HG03520 (cell line): ENCODE data around the gene LDLRAD3.

Experiments
- ATAC-seq: cut with Tn5 transposase; IDR thresholded peaks from one replicate; pipeline ENCODE4 v1.9.1; 2021; ENCODE audit warnings: mild to moderate bottlenecking, moderate library complexity; ENCODE audit not compliant: unreplicated experiment

Gene LDLRAD3

DNA sequence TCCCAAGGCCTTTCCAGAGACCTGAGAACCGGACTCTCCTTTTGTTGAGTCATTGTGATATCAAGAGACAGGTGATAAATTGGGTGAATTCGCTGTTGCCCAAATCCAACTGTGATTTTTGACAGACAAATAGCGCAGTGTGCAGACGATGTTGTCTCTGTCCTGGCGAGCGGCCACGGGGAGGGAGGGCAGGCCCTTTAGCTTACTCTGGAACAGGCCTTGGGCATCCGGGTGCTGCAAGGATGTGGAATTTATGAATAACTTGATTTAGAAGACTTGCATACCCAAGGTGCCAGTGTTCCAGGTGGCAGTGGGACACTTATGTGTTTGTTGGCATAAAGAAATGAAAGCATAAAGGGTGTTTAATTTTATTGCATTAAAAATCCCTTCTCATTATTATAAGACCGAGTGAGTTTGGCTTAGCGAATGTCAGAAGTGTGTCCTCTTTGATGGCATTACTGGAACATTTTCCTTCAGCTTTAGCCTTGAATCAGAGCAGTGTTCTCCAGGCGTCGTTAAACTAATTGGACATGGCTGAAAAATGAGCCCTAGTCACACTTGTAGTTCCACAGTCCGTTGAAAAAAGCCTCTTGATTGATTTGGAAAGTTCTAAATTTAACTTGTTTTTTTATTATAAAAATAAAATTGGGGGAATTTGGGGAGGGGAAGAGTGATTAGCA, 9.4 kb downstream of the LDLRAD3 start:
- ATAC-seq = no peak

DNA sequence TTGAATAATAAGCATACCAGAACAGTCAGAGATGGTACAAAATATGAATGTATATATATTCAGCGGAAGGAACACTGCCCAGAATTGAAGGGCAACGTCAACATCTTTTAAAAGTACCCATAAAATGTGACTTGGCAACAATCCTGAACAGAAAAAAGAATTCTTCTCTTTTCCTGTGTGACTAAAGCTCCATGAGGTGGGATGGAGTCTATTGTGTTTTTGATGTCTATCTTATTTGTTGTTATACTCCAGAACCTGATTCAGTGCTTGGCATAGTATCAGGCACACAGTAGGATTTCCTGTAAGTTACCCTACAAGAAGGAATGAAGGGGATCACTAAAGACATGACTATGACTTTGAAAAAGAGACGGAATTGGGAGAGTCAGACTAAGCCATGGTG, 10.3 kb downstream of the LDLRAD3 start:
- no peak for ATAC-seq

DNA sequence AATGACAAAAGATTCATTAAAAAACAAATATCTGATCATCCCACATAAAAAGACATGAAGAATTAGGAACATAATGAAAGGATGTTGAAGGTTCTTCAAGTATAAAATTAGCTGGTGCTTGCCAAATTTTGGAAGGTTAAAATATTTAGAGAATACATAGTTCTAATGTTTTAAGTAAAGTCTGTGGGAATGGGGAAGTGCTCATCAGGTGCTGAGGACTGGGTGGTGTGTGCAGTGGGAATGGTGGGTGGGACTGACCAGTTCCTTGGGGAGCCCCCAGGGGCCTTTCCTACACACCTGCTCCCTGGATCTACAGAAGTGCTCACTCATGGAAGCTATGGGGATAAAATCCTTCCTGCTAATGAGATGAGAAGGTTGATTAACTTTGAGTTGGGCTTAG, 11.8 kb downstream of the LDLRAD3 start:
- no peak for ATAC-seq

DNA sequence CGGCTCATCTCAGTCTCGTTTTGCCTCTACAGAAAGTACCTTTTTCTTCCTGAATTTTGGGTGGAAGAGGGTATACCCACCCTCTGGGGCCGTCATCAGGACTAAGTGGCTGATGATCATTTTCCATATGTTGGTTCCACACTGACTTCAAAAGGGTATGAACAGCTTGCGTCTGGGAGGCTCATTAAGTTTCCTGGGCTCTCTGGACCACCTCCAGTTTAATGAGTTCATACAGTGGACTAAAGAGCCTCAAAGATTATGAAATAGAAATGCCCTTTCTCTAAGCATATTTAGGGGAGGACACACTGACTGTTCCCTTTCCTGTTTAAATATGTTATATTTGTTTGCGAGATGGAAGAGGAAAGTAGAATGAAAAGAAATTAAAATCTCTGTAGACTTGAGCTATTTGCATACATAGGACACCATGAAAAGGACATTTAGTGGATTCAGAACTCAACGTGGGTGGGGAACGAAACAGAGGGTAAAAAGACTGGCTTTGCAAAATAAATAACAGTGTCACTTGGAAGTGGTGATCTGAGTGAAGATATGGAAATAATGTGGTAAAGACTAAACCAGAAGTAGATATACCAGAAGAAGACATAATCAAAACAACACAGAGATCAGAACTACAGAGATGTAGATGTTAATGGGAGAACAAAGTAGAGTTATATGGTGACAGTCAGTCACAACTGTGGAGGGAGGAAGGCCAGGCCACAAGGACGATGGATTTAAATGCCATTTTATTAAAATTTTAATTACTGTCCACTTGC, 18.7 kb downstream of the LDLRAD3 start:
- no peak for ATAC-seq

DNA sequence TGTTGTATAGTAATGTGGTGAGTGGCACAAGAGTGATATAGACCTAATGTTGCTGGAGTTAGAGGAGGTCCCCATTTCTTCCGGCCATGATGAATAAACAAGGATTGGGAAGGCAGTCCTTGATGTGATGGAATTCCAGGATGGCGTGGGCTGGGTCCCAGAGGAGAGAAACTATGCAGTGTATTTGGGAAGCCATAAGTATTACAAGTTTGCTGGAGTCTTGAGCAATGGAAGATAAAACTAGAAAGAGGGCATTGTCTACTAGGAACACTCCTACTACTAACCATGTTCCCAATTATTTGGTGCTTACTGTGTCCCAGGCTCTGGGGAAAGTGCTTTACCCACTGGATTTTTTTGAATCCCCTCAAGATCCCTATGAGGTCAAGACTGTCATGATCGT, 20.0 kb downstream of the LDLRAD3 start:
- ATAC-seq = no peak

DNA sequence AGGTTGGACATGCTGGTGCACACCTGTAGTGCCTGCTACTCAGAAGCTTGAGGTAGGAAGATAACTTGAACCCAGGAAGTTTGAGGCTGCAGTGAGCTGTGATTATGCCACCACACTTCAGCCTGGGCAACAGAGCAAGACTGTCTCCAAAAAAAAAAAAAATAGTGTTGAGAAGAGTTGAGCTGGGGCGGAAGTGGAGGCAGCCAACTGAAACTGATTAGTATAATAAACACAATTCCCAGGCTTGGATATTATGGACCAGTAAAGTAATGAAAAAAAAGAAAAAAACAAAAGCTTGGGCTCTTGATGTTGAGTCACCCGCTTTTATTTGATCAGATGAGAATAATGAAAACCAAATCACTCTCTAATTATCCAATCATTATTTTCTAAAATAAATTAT, 21.0 kb downstream of the LDLRAD3 start:
- no peak for ATAC-seq

DNA sequence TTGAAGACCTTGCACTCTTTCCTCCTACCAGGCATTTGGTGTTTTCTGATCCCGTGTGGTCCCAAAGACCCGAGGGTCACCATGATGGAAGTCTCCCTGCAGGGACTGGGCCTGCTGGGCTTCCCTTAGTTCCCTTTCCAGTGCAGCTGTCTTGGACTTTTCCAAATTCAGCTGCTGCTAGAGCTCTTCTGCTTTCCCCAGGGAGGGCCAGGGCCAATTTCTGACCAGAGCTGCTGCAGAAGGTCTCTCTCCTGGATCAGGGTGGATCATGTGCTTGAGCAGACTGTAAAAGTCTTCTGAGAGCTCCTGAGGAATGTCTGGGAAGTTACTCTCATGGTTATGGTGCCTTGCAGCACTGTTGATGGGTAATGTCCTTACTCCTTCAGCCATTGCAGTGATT, 23.2 kb downstream of the LDLRAD3 start:
- ATAC-seq = no peak

DNA sequence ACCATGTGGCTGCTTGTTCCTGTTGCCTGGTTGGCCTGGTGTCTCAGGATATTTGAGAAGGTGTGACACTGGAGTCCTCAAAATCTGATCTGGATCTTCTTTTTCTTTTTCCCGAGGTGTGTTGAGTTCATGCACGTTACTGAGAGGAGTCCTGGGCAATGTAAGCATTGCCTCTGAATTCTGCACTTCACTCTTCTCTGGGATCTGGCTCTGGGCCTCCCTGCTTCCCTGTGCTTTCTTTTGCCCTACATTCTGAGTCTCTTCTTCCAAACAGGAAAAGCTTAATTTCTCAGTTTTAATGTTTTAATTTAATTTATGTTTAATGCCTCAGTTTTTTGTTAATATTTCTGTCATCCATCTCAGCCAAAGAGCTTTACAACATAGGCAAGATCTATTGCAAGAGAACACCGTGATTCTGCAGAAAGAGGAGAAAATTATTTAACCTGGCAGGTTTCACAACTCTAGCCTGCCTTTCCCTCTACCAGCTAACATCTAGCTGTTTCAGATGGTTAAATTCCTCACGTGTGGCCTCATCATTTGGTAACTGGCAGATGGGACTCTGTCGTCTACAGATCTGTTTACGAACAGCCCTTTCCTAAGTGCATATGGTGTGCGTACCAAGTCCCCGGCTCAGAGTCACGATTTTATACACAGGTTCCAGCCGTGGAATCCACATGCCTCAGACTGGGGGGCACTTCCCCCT, 24.7 kb downstream of the LDLRAD3 start:
- no peak for ATAC-seq

GRCh38 chr11:35969089-35970042, 25.5 kb downstream of the LDLRAD3 start:
- ATAC-seq = no peak

DNA sequence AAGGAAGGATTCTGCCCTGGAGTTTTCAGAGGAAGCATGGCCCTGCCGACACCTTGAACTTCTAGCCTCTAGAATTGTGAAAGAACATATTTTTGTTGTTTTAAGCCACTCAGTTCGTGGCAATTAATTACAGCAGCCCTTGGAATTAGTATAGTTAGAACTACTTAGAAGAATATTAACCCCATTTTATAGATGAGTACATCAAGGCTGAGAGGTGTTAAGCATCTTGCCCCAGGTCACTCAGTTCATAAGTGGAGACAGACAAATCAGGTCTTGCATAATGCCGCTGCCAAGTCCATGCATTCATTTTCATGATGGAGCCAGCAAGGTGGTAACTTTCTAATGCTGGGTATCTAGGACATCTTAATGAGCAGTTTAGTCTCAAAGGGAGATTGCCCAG, 26.6 kb downstream of the LDLRAD3 start:
- ATAC-seq = no peak

DNA sequence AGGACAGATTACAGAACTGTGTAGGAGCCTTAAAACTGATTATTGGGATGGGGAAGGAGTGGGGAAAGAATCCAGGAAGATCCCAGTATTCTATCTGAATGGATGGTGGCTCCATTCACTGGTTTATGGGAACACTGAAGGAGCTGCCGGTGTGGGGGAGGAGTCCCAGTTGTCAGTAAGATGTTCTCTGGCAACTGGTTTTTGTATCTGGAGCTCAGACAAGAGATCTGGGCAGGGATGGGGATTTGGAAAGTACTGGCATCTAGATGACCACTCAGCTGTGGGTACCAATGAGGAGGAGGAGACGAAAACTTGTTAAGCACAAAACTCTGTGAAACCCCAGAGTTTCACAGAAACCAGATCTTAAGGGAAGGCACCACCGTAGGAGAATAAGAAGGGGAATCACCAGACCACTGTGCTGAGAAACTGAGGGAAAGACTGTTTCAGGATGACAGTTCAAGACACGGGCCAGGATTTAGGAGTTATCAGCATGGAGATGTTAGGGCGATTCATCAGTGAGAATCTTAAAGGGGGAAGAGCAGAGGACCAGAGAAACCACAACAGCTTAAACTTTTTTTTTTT, 28.1 kb downstream of the LDLRAD3 start:
- ATAC-seq = no peak

DNA sequence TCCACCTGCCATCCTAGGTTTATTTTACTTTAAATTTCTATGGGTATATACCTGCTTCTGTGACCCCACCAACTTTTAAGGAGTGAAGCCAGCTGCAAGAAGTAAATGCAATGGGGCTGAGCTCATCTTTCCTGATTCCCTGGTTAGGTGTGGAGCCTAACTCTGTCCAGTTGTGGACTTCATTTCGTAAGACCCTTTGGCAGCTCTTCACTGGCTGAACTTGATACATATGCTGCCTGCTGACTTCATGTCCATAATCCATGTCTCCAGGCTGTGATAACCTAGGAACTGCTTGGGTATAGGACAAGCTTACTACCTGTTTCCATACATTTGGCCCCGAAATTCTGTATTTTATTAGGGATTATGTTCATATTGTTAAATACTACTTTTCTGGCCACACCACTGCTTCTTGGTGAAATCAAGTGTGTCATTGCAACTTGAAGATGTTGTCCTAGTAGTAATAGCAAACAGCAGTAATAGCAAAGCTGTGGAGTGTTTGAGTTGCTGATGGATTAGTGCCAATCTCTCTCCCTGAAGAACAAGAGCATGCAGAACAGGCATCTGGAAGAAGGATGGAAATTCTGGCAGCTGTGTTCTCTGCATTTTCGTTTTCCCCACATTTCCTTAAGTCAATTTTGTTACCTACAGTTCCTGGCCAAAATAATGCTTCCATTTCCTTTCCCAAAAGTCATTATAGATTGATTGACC, 31.2 kb downstream of the LDLRAD3 start:
- no peak for ATAC-seq

DNA sequence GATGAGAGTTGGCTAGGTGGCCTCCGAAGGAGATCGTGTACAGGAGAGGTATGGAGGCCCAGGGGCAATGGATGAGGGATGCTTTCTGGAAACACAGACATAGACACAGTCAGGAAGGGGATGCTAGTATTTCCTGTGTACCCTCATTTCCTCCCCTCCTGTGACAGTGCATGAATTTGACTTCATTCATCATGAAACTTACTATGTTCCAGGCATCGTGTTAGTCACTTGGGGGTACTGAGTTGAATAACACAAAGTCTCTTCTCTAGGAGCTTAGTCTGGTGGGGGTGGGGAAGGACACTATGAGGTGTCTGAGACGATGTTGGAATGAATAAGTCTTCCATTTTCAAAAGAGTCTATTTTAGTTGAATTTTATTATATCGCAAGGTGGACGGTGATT, 32.6 kb downstream of the LDLRAD3 start:
- ATAC-seq = no peak

GRCh38 chr11:35978183-35978582, 34.3 kb downstream of the LDLRAD3 start:
- no peak for ATAC-seq

DNA sequence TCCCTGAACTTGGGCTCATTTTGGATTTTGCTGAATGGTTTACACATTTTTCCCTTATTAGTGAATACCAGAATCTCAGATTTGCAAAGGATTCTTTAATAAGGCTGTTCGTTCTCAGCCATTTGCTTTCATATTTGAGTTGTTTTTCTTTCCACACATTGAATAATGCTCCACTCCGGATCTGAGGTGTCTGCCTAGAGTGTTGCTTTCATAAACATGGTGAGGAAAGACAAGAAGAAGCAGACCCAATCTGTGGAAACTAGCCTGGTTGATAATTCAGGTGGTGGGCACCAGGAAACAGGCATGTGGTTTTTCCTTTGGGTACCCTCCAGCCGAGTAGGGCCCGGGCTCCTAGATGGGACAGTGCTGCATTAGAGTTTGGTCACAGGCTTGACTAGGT, 35.0 kb downstream of the LDLRAD3 start:
- no peak for ATAC-seq

GRCh38 chr11:35980686-35981390, 37.0 kb downstream of the LDLRAD3 start:
- no peak for ATAC-seq

DNA sequence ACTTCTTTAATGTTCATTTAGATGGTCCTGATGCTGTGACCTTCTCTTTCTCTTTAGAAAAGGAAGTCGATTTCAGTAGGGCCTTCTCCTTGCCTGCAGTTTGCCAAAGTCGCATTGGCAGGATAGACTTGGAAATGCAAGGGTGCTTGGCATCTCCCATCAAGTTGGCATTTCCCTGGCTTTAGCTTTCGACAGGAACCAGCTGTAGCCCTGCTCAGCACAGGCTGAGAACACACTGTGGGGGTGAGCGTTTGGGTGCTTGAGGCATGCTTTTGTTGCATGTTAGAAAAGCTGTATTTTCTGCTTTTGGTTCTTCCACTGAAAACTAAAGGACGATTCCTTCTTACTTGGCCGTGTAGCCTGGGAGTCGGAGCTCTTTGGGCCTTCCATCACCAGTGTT, 37.7 kb downstream of the LDLRAD3 start:
- ATAC-seq = no peak

GRCh38 chr11:35982061-35982460, 38.2 kb downstream of the LDLRAD3 start:
- no peak for ATAC-seq

GRCh38 chr11:35983981-35984380, 40.1 kb downstream of the LDLRAD3 start:
- no peak for ATAC-seq
